Measurements from ENCODE around the gene PEX5L. TPM values are rescaled to one million over a fixed set of nuclear protein-coding genes. Genes with fewer than 3 reads are reported as not detected.

PEX5L gene
- total and polyA plus RNA-seq, 2 experiments from 2014 or later: 0.13 to 0.63 TPM

DNA sequence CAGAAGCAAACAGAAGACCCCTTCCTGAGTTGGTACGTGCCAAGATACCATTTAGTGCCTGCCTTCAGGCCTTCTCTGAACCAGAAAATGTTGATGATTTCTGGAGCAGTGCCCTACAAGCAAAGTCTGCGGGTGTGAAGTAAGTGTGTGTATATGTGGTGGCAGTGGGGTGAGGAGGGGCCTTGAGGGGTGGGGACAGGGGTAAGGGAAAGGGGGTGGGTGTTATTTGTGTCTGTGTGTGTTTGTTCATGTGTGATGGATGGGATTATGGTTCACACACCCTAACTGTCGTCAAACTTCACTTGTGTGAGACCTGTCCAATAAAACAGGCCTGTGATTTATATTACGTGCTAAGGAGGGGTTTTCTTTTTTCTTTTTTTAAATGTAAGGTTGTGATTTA, 291.7 kb downstream of the PEX5L start:
- H3K79me2 ChIP-seq: no peaks in the 10 kb centered on the region
- no peak for TF ChIP-seq EZH2 (IDR thresholded peaks at IDR 0.05; ENCODE audit: borderline replicate concordance)
- TF ChIP-seq EZH2phosphoT487 (IDR thresholded peaks at IDR 0.05; ENCODE audit: low read depth, severe bottlenecking, unreplicated experiment): no peak
- TF ChIP-seq, protein P1, sequence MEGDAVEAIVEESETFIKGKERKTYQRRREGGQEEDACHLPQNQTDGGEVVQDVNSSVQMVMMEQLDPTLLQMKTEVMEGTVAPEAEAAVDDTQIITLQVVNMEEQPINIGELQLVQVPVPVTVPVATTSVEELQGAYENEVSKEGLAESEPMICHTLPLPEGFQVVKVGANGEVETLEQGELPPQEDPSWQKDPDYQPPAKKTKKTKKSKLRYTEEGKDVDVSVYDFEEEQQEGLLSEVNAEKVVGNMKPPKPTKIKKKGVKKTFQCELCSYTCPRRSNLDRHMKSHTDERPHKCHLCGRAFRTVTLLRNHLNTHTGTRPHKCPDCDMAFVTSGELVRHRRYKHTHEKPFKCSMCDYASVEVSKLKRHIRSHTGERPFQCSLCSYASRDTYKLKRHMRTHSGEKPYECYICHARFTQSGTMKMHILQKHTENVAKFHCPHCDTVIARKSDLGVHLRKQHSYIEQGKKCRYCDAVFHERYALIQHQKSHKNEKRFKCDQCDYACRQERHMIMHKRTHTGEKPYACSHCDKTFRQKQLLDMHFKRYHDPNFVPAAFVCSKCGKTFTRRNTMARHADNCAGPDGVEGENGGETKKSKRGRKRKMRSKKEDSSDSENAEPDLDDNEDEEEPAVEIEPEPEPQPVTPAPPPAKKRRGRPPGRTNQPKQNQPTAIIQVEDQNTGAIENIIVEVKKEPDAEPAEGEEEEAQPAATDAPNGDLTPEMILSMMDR (IDR thresholded peaks at IDR 0.05; ENCODE audit: poor library complexity): no peak
- H3K9me3 ChIP-seq (ENCODE audit: low read depth): no peaks in the 10 kb centered on the region
- no peaks in the 10 kb centered on the region for H3K36me3 ChIP-seq (replicated peaks; ENCODE audit: insufficient read depth, low read depth)
- no peaks in the 10 kb centered on the region for H4K20me1 ChIP-seq (ENCODE audit: insufficient read depth, poor library complexity, severe bottlenecking)
- 99% methylated on average over 4 of the region's 4 CpGs for WGBS (ENCODE audit: low lambda C conversion rate, missing lambda C conversion rate)
- H3K27me3 ChIP-seq: no peaks in the 10 kb centered on the region
- no peaks in the 10 kb centered on the region for H3K9me2 ChIP-seq (replicated peaks; ENCODE audit: insufficient read depth)
- DNase-seq (ENCODE audit: low spot score): no peak
- H3K27ac ChIP-seq: no peak overlapping the region
- no peak overlapping the region for H3K4me2 ChIP-seq
- no peak overlapping the region for H2AFZ ChIP-seq
- no peaks in the 10 kb centered on the region for H3K4me1 ChIP-seq (ENCODE audit: insufficient read depth)
- no peak overlapping the region for H3K4me3 ChIP-seq
